ENCODE data around the gene PLLP.

DNA sequence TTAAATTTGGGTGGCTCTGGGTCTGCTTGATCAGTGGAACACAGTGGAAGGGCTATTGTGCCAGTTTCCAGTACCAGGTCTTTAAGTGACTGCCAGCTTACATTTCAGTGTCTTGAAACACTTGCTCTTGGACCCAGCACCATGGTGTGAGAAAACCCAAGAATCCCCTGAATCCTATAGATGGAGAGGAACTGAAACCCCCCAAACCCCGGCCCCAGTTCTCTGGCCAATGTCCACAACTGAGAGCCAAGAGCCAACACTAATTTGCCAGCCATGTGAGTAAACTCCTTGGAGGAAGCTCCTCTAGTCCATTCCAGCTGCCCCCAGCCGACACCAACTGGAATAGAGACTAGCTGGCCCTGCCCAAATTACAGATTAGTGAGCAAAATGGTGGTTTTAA is 41.8 kb downstream of the PLLP start:
- TF ChIP-seq, protein P1, sequence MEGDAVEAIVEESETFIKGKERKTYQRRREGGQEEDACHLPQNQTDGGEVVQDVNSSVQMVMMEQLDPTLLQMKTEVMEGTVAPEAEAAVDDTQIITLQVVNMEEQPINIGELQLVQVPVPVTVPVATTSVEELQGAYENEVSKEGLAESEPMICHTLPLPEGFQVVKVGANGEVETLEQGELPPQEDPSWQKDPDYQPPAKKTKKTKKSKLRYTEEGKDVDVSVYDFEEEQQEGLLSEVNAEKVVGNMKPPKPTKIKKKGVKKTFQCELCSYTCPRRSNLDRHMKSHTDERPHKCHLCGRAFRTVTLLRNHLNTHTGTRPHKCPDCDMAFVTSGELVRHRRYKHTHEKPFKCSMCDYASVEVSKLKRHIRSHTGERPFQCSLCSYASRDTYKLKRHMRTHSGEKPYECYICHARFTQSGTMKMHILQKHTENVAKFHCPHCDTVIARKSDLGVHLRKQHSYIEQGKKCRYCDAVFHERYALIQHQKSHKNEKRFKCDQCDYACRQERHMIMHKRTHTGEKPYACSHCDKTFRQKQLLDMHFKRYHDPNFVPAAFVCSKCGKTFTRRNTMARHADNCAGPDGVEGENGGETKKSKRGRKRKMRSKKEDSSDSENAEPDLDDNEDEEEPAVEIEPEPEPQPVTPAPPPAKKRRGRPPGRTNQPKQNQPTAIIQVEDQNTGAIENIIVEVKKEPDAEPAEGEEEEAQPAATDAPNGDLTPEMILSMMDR (IDR thresholded peaks at IDR 0.05), result no peak
- TF ChIP-seq EZH2 (IDR thresholded peaks at IDR 0.05), result no peak
